Kidney tubule cell (primary cell): ENCODE data around the gene MTCL3.

ENCODE experiments used
- DNase-seq: peaks from one replicate; pipeline ENCODE4 v3.0.0-alpha.2; 2018; ENCODE audit warnings: low spot score

MTCL3 gene

GRCh38 chr6:127518710-127519468, at the start of gene MTCL3:
MTCL3 (minus strand) TSS chr6:127519335.
- DNase-seq: peak; percentile 98

GRCh38 chr6:127567476-127567875, 48.3 kb upstream of the MTCL3 start:
- DNase-seq: no peak

- DNase-seq: no peak
Measured at GRCh38 chr6:127566651-127567050, 47.5 kb upstream of the MTCL3 start.

GRCh38 chr6:127566119-127566518, 47.0 kb upstream of the MTCL3 start:
- DNase-seq: no peak

- no peak for DNase-seq
Measured at GRCh38 chr6:127564761-127565160, 45.6 kb upstream of the MTCL3 start.

GRCh38 chr6:127561660-127562059, 42.5 kb upstream of the MTCL3 start:
- no peak for DNase-seq

GRCh38 chr6:127554435-127555006, 35.4 kb upstream of the MTCL3 start:
- peak; percentile 53 for DNase-seq

- peak; percentile 69 for DNase-seq
Measured at GRCh38 chr6:127550403-127550802, 31.3 kb upstream of the MTCL3 start.

GRCh38 chr6:127547904-127548649, 28.9 kb upstream of the MTCL3 start:
- no peak for DNase-seq

GRCh38 chr6:127547215-127547614, 28.1 kb upstream of the MTCL3 start:
- no peak for DNase-seq

- peak; percentile 32 for DNase-seq
Measured at GRCh38 chr6:127539272-127539671, 20.1 kb upstream of the MTCL3 start.

GRCh38 chr6:127538750-127539264, 19.7 kb upstream of the MTCL3 start:
- no peak for DNase-seq

GRCh38 chr6:127533736-127534135, 14.6 kb upstream of the MTCL3 start:
- no peak for DNase-seq

- DNase-seq: no peak
Measured at GRCh38 chr6:127533011-127533410, 13.9 kb upstream of the MTCL3 start.

GRCh38 chr6:127522714-127523113, 3.6 kb upstream of the MTCL3 start:
- DNase-seq: peak; percentile 79

GRCh38 chr6:127520066-127520465, 931 bp upstream of the MTCL3 start:
- DNase-seq: peak; percentile 21

- no peak for DNase-seq
Measured at GRCh38 chr6:127519469-127519785, 292 bp upstream of the MTCL3 start.

- DNase-seq: peak; percentile 40
Measured at GRCh38 chr6:127518191-127518709, 885 bp downstream of the MTCL3 start.

GRCh38 chr6:127517693-127518092, 1.4 kb downstream of the MTCL3 start:
- no peak for DNase-seq

- DNase-seq: peak; percentile 76
Measured at GRCh38 chr6:127516662-127517273, 2.4 kb downstream of the MTCL3 start.

GRCh38 chr6:127515794-127516661, 3.1 kb downstream of the MTCL3 start:
- DNase-seq: peak; percentile 67
